WI38 (cell line): ENCODE results near the gene FGF6.
"Not testable (repeated sequence)": the region's sequence is repeated elsewhere in the genome, so short reads cannot be mapped to it uniquely, and the experiment has no call there.

ENCODE experiments used
- H3K4me3 ChIP-seq: 2 replicates; pipeline ENCODE4 v1.5.1; 2011; ENCODE audit warnings: low read depth, mild to moderate bottlenecking, control low read depth, low read length
- TF ChIP-seq, protein P1 (sequence below): IDR thresholded peaks from 2 replicates; pipeline ENCODE4 v1.5.1; 2012; ENCODE audit warnings: low read depth, mild to moderate bottlenecking, control low read depth, low read length

The FGF6 gene

DNA sequence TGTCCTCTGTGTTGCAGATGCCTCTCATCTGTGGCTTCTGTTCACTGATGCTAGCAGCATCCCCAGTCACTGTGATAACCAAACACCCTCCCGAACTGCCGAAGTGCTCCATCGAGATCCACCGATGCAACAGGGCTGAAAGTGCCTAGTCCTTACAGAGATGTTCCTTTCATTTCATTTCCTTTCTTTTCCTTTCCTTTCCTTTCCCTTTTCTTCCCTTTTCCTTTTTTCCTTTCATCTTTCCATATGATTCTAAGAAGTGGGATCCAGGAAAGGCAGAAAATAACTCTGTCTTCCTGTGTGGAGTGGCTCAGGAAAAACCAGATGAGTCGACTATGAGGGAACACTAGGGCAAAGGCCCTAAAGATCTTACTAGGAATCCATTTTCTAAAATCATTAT lies 26.7 kb downstream of the FGF6 start:
- TF ChIP-seq, protein P1, sequence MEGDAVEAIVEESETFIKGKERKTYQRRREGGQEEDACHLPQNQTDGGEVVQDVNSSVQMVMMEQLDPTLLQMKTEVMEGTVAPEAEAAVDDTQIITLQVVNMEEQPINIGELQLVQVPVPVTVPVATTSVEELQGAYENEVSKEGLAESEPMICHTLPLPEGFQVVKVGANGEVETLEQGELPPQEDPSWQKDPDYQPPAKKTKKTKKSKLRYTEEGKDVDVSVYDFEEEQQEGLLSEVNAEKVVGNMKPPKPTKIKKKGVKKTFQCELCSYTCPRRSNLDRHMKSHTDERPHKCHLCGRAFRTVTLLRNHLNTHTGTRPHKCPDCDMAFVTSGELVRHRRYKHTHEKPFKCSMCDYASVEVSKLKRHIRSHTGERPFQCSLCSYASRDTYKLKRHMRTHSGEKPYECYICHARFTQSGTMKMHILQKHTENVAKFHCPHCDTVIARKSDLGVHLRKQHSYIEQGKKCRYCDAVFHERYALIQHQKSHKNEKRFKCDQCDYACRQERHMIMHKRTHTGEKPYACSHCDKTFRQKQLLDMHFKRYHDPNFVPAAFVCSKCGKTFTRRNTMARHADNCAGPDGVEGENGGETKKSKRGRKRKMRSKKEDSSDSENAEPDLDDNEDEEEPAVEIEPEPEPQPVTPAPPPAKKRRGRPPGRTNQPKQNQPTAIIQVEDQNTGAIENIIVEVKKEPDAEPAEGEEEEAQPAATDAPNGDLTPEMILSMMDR: no peak
- H3K4me3 ChIP-seq: no peak overlapping the region

DNA sequence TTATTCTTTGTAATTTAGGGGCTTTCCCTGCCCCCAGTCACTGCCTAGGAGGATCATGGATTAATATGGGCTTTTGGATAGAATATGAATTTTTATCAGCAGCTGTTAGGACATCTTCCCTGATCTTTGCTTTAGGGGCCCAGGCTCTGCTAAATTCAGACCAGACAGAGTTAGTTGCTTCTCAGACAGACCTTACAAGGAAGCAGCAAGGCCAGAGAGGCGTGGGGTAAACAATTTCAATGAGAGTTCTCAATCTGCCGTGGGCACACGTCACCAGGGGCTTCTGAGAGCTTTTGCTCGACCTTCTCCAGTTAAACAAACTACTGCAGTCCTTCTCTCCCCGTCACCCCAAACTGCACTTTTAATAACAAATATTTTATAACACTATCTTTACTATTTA lies 27.7 kb downstream of the FGF6 start:
- TF ChIP-seq, protein P1: no peak
- no peak overlapping the region for H3K4me3 ChIP-seq

DNA sequence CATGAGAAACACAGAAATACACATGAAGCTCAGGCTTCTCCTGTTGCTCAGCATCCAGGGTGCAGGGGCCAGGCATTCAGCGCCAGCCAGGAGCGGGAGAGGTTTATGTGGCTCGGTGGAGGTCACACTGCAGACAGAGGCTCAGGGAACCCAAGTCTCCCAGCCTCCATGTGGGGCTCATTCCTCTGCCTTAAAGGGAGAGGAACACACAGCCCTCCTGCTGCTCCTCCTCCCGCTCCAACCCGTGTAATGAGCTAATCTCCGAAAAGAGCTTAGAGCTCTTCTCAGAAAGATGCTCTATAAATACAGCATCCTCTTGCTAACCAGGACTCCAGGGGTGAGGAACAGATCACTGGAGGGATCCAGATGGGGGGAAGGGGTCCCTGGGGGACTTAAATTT lies 28.2 kb downstream of the FGF6 start:
- TF ChIP-seq, protein P1: no peak
- no peak overlapping the region for H3K4me3 ChIP-seq

DNA sequence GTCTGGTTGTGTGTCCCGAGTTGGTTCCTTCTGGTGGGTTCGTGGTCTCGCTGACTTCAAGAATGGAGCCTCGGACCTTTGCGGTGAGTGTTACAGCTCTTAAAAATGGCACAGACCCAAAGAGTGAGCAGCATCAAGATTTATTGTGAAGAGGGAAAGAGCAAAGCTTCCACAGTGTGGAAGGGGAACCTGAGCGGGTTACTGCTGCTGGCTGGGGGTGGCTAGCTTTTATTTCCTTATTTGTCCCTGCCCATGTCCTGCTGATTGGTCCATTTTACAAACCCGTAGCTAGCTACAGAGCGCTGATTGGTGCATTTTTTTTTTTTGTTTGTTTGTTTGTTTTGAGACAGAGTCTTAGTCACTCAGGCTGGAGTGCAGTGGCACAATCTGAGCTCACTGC lies 29.3 kb downstream of the FGF6 start:
- TF ChIP-seq, protein P1: no peak
- H3K4me3 ChIP-seq: no peak overlapping the region

DNA sequence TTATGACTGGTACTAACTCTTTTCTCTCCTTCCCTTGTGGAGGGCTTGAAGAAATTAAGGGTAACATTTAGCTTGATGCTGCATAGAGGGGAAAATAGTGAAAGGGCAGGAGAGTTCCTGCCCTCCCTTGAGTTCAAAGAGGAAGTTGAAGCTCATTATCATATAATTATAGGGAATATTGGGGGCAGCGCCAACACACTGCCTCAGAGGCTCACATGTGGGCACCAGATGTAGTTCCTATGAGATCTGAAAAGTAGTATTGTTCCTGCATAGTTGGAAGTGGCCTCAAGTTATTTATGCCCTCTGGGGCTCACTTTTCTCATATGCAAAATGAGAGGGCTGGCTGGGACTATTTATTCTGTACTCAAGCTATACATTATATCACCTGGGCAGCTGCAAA lies 33.1 kb downstream of the FGF6 start:
- no peak overlapping the region for H3K4me3 ChIP-seq
- TF ChIP-seq, protein P1: no peak

DNA sequence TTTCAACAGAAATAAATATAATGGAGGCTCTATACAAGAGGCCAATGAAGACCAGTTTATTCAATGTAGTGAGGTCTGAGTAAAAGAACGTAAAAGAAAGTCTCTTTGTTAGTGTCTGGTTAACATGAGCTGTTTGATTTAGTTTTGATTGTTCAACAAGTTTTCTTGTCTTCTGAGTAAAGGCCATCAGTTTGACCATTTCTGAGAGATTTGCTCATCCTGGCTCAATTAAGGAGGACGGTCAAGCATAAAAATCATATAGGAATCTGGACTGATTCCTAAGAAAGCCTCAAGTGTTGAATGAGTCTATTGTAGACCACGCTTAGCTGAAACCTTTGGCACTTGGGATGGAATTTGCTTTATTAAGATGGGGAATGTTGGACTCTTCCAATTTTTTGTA lies 33.6 kb downstream of the FGF6 start:
- H3K4me3 ChIP-seq: no peak overlapping the region
- TF ChIP-seq, protein P1: no peak

DNA sequence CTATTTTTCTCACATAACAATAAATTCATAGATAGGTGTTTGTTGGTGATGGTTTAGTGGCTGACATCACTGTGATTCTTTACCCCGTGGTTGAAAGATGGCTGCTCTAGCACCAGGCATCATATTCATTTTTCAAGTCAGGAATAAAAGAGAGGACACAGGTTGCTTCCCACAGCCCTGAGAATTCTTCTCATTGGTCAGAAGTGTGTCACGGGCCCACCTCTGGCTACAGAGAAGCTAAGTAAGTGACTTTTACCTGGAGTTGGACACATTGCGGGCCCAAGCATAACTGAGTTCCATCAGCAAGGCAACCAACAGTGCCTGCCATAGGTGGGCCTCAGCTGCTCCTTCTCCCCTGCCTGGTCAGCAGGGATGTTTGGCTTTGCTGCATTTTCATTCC lies 38.5 kb downstream of the FGF6 start:
- TF ChIP-seq, protein P1: no peak
- no peak overlapping the region for H3K4me3 ChIP-seq

DNA sequence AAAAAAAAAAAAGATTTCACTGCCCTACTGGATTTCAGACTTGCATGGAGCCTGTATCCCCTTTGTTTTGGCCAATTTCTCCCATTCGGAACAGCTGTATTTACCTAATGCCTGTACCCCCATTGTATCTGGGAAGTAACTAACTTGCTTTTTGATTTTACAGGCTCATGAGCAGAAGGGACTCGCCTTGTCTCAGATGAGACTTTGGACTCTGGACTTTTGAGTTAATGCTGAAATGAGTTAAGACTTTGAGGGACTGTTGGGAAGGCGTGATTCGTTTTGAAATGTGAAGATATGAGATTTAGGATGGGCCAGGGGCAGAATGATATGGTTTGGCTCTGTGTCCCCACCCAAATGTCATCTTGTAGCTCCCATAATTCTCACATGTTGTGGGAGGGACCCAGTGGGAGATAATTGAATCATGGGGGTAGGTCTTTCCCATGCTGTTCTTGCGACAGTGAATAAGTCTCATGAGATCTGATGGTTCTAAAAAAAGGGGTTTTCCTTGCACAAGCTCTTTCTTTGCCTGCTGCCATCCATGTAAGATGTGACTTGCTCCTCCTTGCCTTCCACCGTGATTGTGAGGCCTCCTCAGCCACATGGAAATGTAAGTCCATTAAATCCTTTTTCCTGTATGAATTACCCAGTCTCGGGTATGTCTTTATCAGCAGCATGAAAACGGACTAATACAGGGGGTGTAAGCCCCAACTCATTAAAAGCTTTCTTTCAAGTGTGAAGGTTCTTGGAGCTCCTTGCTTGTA lies 40.6 kb downstream of the FGF6 start:
- H3K4me3 ChIP-seq: not testable (repeated sequence)
